T-helper 9 cell (primary cell): ENCODE measurements around the gene RSKR.
"Not testable (repeated sequence)": the region's sequence is repeated elsewhere in the genome, so short reads cannot be mapped to it uniquely, and the experiment has no call there.

Experiments
- DNase-seq: peaks from one replicate; pipeline ENCODE4 v3.0.0-alpha.2; 2020

RSKR gene

DNA sequence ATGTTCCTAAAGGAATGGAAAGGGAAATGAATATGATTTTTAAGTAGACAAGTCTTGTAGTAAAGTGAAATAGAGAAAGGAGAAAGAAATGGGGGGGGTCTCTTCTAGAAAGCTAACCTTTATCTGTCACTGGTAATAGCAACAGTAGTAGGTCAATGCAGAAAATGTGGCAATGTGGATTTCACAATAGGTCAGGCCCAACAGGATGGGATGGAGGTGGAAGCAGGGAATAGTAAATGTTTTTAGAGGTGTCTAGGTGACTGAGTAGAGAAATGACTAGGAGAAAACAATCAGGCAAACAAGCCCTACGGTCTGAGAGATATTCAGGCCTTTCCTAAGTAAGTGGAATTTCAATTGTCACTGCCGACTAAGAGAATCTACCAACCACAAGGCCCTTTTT lies 6.0 kb upstream of the RSKR start:
- DNase-seq = no peak

GRCh38 chr17:28618464-28618863 lies 4.5 kb upstream of the RSKR start:
- no peak for DNase-seq

GRCh38 chr17:28616281-28616680 lies 2.3 kb upstream of the RSKR start:
- DNase-seq = no peak

- DNase-seq = no peak
These were observed 1.4 kb upstream of the RSKR start for GRCh38 chr17:28615260-28615940.

GRCh38 chr17:28612936-28613872 lies 781 bp downstream of the RSKR start:
- DNase-seq = peak; percentile 16

GRCh38 chr17:28612531-28612930 lies 1.5 kb downstream of the RSKR start:
- DNase-seq = no peak

- no peak for DNase-seq
These were observed 3.6 kb downstream of the RSKR start for GRCh38 chr17:28610376-28610775.

DNA sequence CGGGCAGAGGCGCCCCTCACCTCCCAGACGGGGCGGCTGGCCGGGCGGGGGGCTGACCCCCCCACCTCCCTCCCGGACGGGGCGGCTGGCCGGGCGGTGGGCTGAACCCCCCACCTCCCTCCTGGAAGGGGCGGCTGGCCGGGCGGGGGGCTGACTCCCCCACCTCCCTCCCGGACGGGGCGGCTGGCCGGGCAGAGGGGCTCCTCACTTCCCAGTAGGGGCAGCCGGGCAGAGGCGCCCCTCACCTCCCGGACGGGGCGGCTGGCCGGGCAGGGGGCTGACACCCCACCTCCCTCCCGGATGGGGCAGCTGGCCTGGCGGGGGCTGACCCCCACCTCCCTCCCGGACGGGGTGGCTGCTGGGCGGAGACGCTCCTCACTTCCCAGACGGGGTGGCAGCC lies 10.0 kb downstream of the RSKR start:
- DNase-seq = not testable (repeated sequence)

GRCh38 chr17:28599311-28600184 lies 14.4 kb downstream of the RSKR start:
- peak; percentile 42 for DNase-seq

DNA sequence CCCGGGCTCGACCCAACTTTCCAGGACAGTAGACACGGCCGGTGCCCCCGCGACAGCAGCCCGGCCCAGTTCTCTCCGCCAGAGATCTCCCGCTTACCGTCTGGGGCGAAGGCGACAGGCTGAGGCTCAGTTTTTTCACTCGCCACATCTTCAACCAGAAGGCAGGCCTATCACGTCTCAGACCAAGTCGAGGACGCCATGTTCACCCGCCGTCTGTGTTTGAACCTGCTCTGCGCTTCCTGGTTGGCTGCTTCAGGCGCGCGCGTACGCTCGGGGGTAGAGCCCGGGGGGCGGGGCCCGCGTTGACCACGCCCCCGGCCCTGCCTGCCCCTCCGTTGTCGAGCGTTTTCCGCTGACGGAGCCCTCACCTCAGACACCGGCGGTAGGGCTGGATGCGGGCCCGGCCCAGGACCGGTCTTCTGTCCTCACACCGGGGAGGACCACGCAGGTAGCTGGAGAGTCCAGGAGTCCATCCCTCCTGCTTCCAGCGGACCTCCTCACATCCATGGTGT lies 15.1 kb downstream of the RSKR start, which contains the start of gene SPAG5:
SPAG5 (minus strand) TSS at position 227 of the 512 bp plus-strand sequence; CDS start at position 148, 79 bp downstream.
- DNase-seq = peak; percentile 92

DNA sequence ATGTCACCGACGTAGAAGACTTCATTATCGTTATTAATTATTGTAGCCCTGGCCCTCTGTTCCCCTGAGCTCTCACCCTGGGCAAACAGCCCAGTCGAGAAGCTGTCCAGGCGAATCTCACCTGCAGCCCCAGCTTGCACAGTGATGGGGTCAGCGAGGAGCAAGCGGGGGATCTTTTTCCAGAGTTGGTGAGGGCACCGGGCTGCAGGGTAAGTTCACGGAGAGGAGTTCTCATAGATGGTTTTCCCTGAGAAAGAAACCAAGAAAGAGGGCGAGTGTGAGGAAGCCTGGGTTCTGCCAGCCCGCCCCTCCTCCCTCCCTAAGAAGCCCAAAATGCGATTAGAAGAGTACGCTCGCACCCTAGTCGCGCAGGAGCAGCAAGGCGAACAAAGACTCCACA lies 15.6 kb downstream of the RSKR start:
- no peak for DNase-seq

GRCh38 chr17:28597606-28598383 lies 16.2 kb downstream of the RSKR start:
- DNase-seq = no peak

- no peak for DNase-seq
These were observed 21.7 kb downstream of the RSKR start for GRCh38 chr17:28592260-28592659.

- no peak for DNase-seq
These were observed 28.1 kb downstream of the RSKR start for GRCh38 chr17:28585851-28586250.

- no peak for DNase-seq
These were observed 29.6 kb downstream of the RSKR start for GRCh38 chr17:28584434-28584833.

DNA sequence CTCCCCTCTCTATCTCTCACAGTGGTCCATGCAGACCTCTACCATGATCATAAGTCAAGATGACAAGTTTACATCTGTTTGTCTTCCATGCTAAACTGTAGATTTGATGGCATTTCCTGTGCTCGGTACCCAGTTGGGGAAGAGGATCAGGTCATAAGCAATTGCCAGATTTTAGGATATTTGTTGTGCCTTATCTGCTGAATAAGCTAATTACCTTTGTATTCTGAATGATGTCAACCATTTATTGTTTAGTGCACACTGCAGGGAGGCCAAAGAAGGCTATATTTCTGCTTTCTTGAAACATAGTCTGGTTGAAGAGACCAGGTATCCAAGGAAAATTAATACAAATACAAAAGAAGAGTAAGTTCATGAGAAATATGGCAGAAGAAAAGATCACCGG lies 31.5 kb downstream of the RSKR start:
- DNase-seq = no peak

- no peak for DNase-seq
These were observed 33.0 kb downstream of the RSKR start for GRCh38 chr17:28580959-28581358.

DNA sequence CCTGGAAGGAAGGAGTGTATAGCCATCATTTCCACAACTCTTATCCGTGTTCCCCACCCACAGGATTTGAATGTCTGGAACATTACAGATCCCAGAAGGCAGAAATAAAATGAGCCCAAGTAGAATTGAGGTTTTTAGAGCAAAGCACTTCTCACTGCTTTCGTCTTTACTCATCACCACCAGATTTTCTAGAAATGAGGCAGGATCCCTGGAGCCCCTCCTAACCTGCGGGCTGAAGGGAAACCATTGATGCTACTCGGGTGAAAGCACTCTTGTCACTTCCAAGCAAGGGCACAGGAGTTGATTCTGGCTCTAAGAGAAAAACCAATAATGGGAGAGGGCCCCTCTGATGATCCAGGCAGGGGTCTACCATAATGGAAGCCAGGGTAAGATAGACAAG lies 34.5 kb downstream of the RSKR start:
- DNase-seq = no peak

GRCh38 chr17:28578246-28579195 lies 35.5 kb downstream of the RSKR start:
- no peak for DNase-seq

- no peak for DNase-seq
These were observed 36.5 kb downstream of the RSKR start for GRCh38 chr17:28577466-28577824.
